HG03439 (cell line): ENCODE measurements around the gene EEF1AKMT3.
"Not testable (repeated sequence)": the region's sequence is repeated elsewhere in the genome, so short reads cannot be mapped to it uniquely, and the experiment has no call there.

Source experiments
- ATAC-seq: cut with Tn5 transposase; IDR thresholded peaks from one replicate; pipeline ENCODE4 v1.9.1; 2021; ENCODE audit warnings: mild to moderate bottlenecking, moderate library complexity; ENCODE audit not compliant: unreplicated experiment

The EEF1AKMT3 gene

GRCh38 chr12:57815177-57816000 lies 43.0 kb downstream of the EEF1AKMT3 start:
- ATAC-seq: no peak

GRCh38 chr12:57816001-57816854 lies 43.8 kb downstream of the EEF1AKMT3 start:
- ATAC-seq: no peak

- no peak for ATAC-seq
Measured at GRCh38 chr12:57816855-57817151, 44.4 kb downstream of the EEF1AKMT3 start.

- ATAC-seq: no peak
Measured at GRCh38 chr12:57817261-57817989, 45.0 kb downstream of the EEF1AKMT3 start.

GRCh38 chr12:57817990-57818331 lies 45.5 kb downstream of the EEF1AKMT3 start:
- ATAC-seq: not testable (repeated sequence)

- ATAC-seq: not testable (repeated sequence)
Measured at GRCh38 chr12:57820119-57820518, 47.7 kb downstream of the EEF1AKMT3 start.

- ATAC-seq: not testable (repeated sequence)
Measured at GRCh38 chr12:57821015-57821414, 48.6 kb downstream of the EEF1AKMT3 start.

GRCh38 chr12:57821474-57822214 lies 49.2 kb downstream of the EEF1AKMT3 start:
- ATAC-seq: no peak

GRCh38 chr12:57822392-57823130 lies 50.1 kb downstream of the EEF1AKMT3 start:
- no peak for ATAC-seq

- no peak for ATAC-seq
Measured at GRCh38 chr12:57823131-57823907, 50.9 kb downstream of the EEF1AKMT3 start.

- ATAC-seq: no peak
Measured at GRCh38 chr12:57823908-57824640, 51.7 kb downstream of the EEF1AKMT3 start.

- ATAC-seq: no peak
Measured at GRCh38 chr12:57825451-57825850, 53.0 kb downstream of the EEF1AKMT3 start.

- ATAC-seq: no peak
Measured at GRCh38 chr12:57826400-57826799, 54.0 kb downstream of the EEF1AKMT3 start.

GRCh38 chr12:57826966-57827365 lies 54.6 kb downstream of the EEF1AKMT3 start:
- ATAC-seq: no peak

GRCh38 chr12:57829025-57829777 lies 56.8 kb downstream of the EEF1AKMT3 start:
- ATAC-seq: no peak

- no peak for ATAC-seq
Measured at GRCh38 chr12:57830393-57830792, 58.0 kb downstream of the EEF1AKMT3 start.
